ENCODE results near the gene U2SURP.

U2SURP gene

DNA sequence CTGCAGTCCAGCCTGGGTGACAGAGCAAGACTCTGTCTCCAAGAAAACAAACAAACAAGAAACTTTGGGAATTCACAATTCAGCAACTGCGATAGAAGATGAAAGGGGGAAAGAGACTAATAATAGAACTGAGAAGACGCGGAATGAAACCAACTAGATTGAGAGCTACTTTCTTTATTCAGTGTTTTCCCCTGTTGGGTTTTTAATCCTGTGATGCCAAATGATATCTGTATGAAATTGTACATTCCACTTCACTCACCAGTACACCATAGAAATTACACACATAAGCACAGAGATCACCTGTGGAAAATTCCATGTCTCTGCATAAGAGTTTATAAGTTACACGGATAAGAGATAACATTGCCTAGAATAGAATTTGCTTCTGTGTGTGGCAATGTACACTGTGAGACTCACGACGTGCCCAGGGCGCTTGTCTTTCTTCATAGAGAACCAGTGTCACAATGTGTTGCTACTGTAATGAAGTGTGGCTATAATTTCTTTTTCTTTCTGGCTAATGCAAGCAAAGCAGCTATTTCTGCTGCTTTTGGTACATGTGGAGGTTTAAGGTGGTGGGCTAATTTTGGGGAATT lies 100.5 kb downstream of the U2SURP start:
- DNase-seq (ENCODE audit: low read depth) = no peak

DNA sequence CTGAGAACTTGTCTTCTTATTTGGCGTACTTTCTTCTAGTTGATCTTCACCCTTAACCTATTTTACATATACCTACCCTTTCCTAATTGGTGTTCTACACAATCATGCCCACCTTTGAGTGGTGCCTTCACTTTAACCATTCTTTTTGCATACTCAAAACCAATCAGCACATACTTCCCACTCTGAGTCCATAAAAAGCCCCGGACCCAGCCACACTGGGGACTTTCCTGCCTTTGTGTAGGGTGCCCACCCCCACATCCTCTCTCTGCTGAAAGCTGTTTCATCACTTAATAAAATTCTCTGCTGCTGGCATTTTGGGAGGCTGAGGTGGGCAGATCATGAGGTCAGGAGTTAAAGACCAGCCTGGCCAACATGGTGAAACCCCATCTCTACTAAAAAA lies 102.3 kb downstream of the U2SURP start:
- DNase-seq (ENCODE audit: low read depth) = no peak

DNA sequence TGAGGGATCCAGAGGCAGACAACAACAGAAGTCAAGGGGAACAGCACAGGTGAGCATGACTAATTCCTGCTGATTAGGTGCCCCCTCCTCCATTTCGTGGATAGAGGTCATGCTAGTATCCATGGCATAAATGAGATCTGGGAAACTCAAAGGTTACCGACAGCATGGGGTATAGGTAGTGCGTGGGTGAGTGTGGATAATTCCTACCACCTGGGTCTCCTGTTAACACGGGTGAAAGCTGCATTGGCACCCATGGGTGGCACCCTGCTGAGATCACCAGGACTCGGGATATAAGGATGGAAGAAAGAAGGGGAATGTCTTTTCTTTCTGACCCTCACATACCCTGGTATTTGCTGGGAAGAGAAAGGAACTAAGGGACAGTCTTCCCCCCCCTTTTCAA lies 103.8 kb downstream of the U2SURP start:
- no peak for DNase-seq (ENCODE audit: low read depth)

DNA sequence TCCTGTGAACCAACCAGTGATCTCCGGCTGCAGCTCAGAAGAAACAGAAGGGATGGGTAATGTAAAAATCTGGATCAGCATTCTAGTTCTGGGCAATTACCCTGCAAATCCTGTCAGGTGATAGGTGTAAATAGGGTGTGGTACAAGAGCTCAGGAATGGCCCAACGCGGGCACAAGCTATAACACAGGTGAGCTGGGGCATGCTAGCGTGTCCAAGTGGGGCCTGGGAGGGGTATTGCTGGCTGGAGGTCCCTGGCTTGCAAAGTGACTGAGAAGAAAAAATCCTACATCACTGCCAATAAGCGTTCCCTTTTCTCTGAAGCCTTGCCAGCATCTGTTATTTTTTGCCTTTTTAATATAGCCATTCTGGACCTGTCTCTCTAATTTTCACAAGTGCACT lies 108.5 kb downstream of the U2SURP start:
- no peak for DNase-seq (ENCODE audit: low read depth)
